HG02610 (cell line): ENCODE data around the gene RMDN2.
"Not testable (repeated sequence)": the region's sequence is repeated elsewhere in the genome, so short reads cannot be mapped to it uniquely, and the experiment has no call there.

Experiments used
- ATAC-seq: cut with Tn5 transposase; IDR thresholded peaks from one replicate; pipeline ENCODE4 v1.9.1; 2021; ENCODE audit warnings: mild to moderate bottlenecking, moderate library complexity; ENCODE audit not compliant: unreplicated experiment

The RMDN2 gene

GRCh38 chr2:37928377-37928776 is 3.3 kb downstream of the RMDN2 start:
- no peak for ATAC-seq

- not testable (repeated sequence) for ATAC-seq
Observed at GRCh38 chr2:37930392-37930791, 5.3 kb downstream of the RMDN2 start.

GRCh38 chr2:37932873-37933272 is 7.8 kb downstream of the RMDN2 start:
- not testable (repeated sequence) for ATAC-seq

GRCh38 chr2:37934591-37935513 is 9.8 kb downstream of the RMDN2 start:
- ATAC-seq, result peak; percentile 88

GRCh38 chr2:37937568-37937967 is 12.5 kb downstream of the RMDN2 start:
- not testable (repeated sequence) for ATAC-seq

GRCh38 chr2:37941267-37941666 is 16.2 kb downstream of the RMDN2 start:
- ATAC-seq, result not testable (repeated sequence)

GRCh38 chr2:37944268-37944667 is 19.2 kb downstream of the RMDN2 start:
- ATAC-seq, result no peak

GRCh38 chr2:37947306-37947705 is 22.2 kb downstream of the RMDN2 start:
- no peak for ATAC-seq

- not testable (repeated sequence) for ATAC-seq
Observed at GRCh38 chr2:37962018-37962739, 37.1 kb downstream of the RMDN2 start.

GRCh38 chr2:37962740-37963121 is 37.6 kb downstream of the RMDN2 start:
- ATAC-seq, result not testable (repeated sequence)

- ATAC-seq, result not testable (repeated sequence)
Observed at GRCh38 chr2:37963901-37964300, 38.8 kb downstream of the RMDN2 start.

- no peak for ATAC-seq
Observed at GRCh38 chr2:37966326-37966725, 41.2 kb downstream of the RMDN2 start.

- ATAC-seq, result no peak
Observed at GRCh38 chr2:37969731-37970130, 44.6 kb downstream of the RMDN2 start.

GRCh38 chr2:37971971-37972370 is 46.9 kb downstream of the RMDN2 start:
- ATAC-seq, result no peak

- no peak for ATAC-seq
Observed at GRCh38 chr2:37973615-37974353, 48.7 kb downstream of the RMDN2 start.

GRCh38 chr2:37975808-37976207 is 50.7 kb downstream of the RMDN2 start:
- ATAC-seq, result no peak

- ATAC-seq, result no peak
Observed at GRCh38 chr2:37976411-37976810, 51.3 kb downstream of the RMDN2 start.

GRCh38 chr2:37982147-37982582 is 57.1 kb downstream of the RMDN2 start:
- ATAC-seq, result no peak

GRCh38 chr2:37982847-37983246 is 57.8 kb downstream of the RMDN2 start:
- no peak for ATAC-seq

GRCh38 chr2:37983719-37984118 is 58.6 kb downstream of the RMDN2 start:
- ATAC-seq, result no peak

GRCh38 chr2:37984176-37984575 is 59.1 kb downstream of the RMDN2 start:
- no peak for ATAC-seq
